Measurements from ENCODE around the gene SH3PXD2A.

SH3PXD2A gene

DNA sequence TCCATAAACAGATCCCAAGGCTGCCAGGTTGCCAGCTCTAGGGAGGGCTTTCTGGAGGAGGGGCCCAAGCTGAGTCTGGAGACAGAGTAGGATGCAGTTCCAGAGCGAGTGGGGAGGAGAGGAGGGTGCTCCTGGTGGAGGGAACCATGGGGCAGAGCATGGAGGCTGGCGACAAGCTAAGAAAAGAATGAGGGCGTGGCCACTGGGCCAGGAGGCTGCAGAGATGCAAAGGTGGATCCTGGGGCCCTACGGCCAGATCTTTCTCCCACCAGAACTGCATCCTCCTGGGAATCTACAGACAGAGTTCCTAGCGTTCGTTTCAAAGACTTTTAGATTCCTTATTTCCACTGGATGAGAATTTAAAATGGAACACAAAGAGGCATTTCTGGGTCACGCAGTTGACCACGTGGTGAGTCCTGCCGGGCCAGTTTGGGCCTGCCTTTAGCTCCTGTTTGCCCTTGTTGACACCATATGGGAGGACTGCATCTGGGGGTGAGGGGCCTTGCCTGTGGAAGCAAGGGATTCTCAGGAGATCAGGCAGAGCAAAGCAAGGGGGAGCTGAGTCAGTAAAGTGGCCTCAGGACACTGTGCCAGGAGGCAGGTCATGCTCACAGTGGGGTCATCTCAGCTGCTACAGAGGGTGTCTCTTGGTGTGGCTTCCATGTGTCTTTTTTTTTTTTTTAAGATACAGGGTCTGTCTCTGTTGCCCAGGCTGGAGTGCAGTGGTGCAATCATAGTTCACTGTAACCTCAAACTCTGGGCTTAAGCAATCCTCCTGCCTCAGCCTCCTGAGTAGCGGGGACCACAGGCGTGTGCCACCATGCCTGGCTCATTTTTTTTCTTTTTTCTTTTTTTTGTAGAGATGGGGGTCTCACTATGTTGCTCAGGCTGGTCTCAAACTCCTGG is 137.8 kb downstream of the SH3PXD2A start:
- DNase-seq: no peak

DNA sequence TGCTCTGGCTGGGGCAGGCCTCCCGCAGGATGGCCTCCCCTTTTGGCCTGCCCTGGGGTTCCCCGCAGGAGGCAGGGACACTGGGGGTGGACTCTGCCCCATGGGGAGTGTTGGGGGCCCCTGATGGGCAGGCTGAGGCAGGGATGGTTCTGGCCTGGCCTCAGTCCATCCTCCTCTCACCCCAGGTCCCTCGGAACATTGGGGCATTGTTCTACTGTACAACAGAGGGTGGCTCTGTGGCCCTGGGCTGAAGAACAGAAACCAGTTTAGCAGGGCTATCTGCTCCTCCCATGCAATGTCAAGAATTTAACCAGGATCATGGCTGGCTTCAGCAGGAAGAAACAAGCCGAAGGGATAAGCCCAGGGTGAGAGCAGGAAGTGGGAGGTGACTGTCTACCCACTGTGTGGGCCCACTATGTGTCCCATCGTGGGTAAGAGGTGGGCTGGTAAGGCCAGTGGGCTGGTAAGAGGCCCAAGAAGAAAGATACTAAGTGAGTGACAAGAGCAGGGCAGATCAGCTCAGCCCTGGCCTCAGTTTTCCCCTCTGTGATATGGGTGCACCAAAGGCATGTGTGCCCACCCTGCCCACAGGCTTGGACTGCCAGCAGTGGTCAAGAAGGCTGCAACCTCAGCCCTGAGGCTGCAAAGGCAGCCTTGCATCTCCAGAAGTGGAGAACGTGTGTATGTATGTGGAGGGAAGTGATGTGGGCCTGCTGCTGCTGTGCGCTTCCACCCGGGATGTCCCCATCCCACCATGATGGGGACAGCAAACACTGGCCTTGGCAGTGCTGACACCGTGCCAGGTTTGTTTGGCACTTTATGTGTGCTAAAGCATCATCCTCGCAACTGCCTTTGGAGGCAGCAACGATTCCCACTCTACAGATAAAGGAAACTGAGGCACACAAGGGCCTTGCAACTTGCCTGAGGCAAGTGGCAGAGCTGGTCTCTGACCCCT is 138.9 kb downstream of the SH3PXD2A start:
- no peak for DNase-seq

DNA sequence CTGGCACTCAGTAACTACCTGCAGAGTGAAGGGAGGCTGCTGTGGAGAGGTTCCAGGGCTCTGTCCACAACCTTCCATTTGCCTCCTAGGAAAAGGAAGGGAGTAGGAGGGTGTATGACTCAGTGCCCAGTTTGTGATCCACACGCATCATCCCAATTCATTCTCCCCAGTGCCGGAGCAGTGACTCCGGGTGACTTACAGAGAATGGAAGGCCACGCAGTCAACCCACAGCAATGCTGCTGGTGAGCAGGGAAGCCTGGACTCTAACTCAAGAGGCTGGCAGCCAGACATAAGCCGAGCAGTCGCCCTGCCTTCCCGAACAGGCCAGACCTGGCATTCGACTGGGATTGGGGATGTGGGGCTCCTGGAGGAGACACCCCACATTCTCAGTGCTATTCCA is 139.9 kb downstream of the SH3PXD2A start:
- no peak for DNase-seq

DNA sequence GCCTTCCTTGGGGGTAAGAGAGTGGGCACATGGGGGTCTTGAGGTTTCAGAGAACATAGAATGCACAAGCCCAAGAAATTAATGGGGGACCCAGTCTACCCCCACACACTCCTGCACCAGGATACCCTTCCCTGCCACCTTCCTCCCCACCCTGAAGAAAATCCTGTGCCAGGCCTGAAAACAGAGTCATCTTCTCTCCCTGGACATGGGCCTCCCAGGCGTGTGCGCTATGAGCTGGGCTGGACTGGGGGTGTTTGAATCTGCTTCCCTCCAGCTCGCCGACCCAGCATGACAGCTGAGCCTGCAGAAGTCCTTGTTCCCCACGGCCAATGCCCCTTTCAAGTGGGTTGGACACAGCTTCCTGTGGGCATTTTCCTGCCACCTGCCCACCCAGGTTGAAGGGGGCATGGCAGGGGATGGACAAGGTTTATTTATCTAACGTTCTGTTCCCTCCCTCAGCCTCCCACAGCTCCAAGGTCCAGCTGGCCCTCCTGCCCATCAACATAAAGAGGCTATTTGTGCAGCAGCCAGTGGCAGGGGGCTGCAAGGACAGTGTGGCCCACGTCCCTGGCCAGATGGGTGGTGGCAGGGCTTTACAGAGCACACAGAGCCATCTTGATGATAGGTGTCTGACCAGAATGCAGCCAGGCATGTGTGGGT is 141.0 kb downstream of the SH3PXD2A start:
- no peak for DNase-seq

DNA sequence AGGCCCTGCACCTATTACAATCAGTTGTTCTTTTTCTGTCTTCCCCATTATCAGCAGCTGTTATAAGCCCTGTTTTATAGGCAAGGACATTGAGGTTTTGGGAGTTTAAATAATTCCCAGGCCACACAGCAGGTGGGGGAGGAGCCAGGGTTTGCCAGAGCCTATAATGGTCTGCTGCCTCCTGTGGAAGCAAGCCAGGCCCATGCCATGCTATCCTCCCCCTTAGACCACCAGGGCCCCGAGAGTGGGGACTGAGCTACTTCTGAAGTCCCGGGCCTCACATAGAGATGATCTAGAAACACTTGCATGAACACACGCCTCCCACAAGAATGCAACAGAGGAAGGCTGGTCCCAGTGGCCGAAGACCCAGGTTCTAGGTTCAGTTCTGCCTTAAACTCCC is 141.7 kb downstream of the SH3PXD2A start:
- no peak for DNase-seq

DNA sequence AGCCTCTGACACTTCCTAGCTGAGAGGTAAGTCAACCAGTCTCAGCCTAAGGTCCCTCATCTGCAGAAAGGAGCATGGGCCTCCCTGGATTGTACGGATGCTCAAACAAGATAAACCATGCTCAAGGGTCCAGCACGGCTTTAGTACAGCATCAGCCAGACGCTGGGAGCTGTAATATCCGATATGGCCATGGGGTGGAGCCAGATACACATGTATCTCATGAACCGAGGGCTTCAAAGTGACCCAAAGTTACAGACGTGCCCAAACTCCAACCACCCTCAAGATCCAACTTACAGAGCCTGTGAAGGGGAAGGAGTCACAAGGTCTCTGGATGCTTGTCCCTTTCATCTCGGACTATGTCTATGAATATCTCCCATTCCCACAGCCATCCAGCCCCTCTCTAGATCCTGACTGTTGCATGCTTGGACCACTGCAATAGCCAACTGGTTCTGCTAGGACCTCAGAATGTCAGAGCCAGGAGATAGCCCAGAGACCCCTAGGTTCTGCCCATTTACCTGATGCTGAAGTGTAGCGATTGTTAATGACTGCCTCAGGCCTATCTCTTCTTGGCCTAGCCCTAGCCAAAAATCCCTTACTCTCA is 142.4 kb downstream of the SH3PXD2A start:
- peak; percentile 84 for DNase-seq

DNA sequence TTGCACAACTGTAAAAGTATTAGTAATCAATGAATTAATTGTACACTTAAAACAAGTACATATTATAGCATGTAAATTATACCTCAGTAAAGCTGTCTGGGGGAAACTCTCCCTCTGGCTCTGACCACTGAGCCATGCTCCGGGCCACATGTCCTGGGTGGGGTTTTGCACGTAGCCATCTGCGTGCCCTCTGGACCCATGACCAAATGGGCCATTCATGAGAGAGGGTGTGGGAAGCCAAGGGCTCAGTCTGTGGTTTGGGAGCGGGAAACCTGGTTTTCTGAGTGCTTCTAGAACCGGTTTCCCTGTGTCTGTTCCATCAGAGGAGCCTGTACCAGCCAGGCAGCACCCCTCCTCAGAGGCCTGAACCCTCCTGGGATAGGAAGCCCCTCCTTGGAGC is 143.2 kb downstream of the SH3PXD2A start:
- DNase-seq: no peak

DNA sequence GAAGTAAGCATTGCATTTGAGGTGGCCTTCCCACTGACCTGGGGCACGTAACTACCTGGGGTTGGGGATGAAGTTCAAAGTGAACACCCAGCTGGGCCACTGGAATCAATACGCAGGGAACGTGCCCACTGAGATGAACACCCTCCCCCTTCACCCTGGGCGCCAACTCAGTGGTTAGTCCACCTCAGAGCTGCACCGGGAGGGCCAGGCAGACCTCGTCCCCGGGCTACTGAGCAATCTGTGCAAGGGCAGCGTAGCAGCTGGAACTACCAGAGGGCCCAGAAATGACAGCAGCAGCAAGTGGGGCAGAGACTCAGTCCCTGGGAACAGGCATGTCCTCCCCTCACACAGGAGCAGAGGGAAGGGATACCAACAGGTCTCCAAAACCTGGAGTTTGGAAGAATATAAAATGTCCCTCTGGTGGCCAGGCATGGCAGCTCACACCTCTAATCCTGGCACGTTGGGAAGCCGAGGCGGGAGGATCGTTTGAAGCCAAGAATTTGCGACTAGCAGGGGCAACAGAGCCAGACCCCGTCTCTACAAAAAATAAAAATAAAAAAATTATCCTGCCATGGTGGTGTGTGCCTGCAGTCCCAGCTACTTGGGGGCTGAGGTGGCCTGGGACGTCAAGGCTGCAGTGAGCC is 143.9 kb downstream of the SH3PXD2A start:
- no peak for DNase-seq

DNA sequence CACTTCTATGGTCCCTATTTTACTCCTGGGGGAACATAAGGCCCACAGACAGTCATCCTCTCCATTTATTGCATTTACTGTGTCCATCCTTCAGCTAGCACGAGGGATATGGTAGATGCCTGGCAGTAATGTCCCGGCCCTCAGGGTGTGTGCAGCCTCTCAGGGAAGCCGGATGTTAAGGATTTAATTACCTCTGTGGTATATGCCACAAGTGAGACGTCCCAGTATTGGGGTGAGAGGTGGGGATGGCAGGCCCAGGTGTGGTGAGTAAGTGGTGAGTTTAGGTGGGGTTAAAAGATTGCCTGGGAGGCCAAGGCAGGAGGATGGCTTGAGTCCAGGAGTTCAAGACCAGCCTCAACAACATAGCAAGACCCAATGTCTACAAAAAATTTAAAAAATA is 144.9 kb downstream of the SH3PXD2A start:
- no peak for DNase-seq

DNA sequence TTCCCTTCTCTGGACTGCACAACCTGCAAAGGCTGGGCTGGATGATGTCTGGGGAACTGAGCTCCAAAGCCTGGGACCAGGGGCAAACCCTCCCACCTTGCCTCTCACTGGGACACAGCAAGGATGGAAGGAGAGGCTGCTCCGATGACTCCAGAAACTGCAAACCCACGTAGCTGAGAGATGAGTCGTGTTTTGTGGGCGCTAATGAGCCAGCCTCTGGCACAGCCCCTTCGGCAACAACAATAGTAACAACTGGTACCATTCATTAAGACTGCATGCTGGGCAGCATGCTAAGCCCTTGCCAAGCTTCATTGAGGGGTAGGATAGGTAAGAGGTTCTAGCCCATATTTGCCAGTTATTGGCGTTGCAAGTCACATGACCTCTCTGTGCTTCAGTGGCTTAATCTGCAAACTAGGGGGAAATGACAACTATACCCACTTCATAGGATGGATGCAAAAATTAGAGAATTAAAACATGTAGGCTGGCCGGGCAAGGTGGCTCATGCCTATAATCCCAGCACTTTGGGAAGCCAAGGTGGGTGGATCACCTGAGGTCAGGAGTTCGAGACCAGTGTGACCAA is 145.9 kb downstream of the SH3PXD2A start:
- no peak for DNase-seq

DNA sequence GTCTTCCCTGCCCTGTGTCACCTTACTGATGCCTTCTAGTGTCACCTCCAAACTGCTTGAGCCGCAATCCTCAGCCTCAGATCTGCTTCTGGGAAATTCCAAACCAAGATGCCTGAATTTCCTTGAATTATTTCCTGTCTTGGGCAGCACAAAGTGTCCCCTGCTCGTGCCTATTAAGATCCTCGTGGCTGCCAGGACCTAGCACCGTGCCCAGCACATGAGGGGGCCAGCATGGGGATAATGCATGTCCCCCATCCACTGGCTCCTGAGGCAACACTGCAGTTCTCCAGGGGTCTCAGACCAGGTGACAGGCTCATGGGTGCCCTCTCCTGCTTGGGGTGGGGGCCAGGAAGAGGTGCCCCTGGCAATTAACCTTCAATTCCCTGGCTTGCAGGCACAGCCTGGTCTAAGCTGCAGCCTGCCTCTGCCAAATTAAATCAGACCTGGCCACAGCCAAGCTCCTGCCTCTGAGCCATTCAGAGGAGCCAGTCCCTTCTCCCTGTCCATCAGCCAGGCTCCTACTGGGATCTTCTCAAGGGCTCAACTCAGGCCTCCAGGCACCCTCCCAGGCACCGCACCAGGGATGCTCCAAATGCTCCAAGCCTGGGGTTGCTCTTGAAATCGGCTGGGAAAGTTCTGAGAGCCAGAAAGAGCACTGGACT is 146.6 kb downstream of the SH3PXD2A start:
- DNase-seq: no peak

DNA sequence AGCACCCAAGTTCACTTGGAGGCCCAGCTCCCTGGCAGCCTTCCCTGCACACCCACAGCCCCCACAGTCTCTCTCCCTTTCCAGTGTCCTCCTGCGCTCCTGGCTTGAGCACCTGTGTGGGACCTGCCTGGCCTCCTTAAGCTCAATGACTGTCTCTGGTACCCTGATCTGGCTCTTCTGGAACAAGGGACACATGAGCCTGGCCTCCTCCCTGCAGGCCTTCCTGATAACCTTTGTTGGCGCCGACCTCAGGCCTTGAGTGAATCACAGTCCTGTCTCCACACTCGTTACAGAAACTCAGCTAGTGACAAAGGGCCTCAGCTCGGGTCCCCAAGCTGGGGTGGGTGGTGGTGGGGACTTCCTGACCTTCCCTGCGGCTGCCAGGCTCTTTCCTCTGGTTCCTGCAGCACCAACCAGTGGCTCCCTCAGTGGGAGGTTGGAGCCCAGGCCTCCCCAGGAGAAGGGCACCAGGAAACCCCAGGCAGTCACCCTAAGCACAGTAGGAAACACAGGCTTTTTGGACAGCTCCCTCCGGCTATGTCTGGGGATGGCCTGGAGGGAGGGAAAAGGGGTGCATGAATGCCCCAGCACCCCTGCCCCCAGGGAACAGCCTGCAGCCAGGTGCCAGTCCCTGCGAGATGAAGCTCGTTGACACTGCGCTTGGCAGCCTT is 147.3 kb downstream of the SH3PXD2A start:
- no peak for DNase-seq

DNA sequence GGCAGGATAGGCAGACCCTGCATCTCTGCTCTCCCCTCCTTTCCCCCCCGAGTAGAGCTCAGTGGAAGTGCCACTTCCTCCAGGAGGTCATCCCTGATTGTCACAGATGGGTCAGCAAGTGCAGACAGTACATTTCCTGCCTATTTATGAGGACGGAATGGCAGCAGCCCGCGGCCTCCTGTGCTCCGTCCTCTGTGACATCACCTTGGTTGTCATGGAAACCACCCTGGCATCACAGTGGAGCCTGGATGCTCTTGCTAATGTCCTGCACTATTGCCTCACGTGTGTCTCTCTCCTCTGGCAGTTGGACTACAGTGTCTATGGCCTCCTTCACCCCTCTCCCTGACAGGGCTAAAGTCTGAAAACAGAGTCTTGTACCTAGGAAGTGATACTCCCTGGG is 148.6 kb downstream of the SH3PXD2A start:
- no peak for DNase-seq

DNA sequence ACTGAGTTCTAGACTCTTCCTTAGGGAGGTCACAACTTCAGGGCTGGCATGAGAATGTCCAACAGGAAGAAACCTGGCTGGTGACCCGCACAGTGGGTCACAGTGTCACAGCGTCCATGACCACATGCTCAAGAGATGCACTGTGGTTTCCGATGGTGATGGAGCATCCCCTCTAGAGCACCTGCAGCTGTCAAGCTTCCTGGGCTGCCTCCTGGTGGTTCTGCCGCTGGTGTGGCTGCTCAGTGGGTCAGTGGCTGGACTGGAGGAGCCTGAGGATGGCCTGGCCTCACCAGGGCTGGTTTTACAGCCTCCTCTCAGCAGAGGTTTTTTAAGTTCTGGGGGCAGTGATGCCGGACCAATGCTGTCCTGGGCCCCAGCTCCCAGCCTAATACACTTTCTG is 149.3 kb downstream of the SH3PXD2A start:
- no peak for DNase-seq

DNA sequence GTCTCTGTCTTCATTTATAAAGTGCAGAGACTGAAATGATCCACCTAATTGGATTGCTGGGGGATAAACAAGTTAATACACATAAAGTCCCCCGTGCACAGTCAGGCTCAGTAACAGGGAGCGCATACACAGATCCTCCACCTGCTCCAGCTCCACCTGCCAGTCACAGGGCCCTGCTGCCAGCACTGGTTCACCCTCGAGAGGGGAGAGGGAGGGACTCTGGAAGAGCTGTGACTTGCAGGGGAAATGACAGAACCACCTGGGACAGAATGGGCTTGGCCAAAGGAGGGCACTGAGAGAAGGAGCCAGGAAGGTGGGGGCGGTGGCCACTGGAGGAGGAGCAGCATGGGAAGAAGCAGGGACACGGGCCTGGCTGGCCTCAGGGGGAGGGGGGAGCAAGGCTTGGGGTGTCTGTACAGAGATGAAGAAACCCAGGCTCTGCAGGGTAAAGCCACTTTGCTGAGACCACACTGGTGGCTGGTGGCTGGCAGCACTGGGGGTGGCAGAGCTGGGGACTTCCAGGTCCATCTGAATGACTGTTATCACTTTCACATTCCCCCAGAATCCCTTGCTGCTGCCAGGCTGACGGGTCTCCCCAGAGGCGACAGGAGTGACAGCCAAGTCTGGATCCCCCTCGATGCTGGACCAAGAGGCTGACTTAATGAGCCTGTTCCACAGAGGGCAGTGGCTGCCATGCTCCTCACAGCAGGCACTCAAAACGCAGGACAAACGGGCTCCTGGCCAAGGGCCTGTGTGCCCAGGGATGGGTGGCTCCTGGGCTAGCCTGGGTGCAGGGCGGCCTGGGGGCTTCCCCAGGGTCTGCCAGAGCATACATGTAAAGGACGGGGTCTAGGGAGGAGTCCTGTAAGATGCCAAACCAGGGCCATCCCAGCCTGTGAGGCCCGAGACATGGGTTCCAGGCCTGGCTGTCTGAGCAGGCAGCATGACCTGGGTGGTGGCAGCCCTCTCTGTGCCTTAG is 151.1 kb downstream of the SH3PXD2A start:
- peak; percentile 38 for DNase-seq

DNA sequence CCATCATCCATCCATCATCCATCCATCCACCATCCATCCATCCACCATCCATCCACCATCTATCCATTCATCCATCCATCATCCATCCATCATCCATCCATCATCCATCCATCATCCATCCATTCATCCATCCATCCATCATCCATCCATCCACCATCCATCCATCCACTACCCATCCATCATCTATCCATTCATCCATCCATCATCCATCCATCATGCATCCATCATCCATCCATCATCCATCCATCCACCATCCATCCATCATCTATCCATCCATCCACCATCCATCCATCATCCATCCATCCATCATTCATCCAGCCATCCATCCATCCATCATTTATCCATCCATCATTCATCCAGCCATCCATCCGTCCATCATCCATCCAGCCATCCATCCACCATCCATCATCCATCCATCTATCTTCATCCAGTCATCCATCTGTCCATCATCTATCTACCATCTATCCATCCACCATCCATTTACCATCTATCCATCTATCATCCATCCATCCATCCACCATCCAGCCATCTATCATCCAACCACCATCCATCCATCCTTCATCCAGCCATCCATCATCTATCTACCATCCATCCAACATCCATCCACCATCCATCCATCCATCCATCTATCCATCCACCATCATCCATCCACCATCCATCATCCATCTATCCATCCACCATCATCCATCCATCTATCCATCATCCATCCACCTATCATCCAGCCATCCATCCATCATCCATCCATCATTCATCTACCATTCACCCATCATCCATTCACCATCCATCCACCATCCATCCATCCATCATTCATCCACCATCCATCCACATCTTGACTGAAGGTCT is 153.8 kb downstream of the SH3PXD2A start:
- DNase-seq: no peak

DNA sequence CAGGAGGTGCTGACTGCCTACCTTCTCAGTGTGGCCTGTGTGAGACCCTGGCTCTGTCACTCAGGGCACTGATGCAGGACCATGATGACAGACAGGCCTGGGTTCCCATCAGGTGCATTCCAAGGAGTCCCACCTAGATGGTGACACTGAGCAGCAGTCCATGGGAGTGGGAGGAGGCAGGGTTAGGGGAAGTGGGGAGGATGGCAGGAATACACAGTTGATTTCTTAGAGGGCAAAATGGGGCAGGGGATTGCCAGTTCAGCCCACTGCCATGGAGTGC is 155.0 kb downstream of the SH3PXD2A start:
- no peak for DNase-seq

DNA sequence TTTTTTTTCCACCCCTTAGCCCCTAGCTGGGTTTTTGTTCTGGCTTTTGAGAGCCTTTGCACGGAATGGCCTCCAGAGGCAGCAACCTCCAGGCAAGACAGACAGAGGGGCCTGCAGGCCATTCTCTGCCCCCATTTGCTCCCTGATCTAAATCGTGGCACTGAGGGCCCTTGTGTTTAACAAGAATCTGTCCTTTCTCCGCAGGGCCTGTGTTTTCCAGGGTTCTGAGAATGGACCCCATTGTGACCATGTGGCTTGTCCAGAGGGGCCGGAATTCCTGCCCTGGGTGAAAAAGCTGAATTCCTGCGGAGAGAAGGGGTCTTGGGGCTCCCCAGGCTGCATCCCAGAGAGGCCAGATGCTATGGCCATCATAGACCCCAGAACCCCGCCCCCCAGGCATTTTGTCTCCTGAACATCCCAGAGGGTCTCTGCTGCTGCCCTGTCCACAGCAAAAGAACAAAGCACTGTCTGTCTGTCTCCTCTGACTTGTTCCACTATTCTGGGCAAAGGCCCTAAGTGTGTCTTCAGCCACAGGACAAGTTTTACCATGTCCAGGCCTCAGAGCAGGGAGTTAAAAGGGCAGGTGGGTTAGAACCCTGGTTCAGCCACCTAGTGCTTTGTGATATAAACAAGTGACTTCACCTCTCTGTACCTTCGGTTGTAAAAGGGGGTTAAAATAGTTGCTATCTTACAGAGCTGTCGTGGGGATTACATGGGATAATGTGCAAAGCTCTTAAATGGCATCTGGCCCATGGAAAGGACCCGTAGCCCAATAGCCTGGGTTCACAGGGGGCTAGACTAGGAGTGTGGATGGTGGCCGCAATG is 155.6 kb downstream of the SH3PXD2A start:
- DNase-seq: no peak

Data from retina (tissue), 1 donor.